ENCODE data around the gene SLC66A1. TPM values are rescaled to one million over a fixed set of nuclear protein-coding genes. Genes with fewer than 3 reads are reported as not detected.

SLC66A1 gene
- total and polyA plus RNA-seq, 9 of the 15 experiments (the other 6 are each of a cell fraction or from before 2014, with no cell fraction given), result 1.2 to 40.8 (median 18.6) TPM

- Histone ChIP-seq H4K20me1 (replicated peaks; ENCODE audit: control insufficient read depth, insufficient read depth, low read length) (peaks cover 12% of the 10 kb centered on the region), H3K4me2 (ENCODE audit: insufficient read depth, low read length) (no peak overlapping the region), H3K4me1 (replicated peaks in 1 of 2; ENCODE audit: control insufficient read depth in 2 of 2, insufficient read depth in 2 of 2, low read length in 2 of 2) (peaks cover 0 to 10% of the 10 kb centered on the region in 2 experiments; a peak in 2 of 5 replicates), H3K79me2 (ENCODE audit: control insufficient read depth, insufficient read depth, low read length) (no peaks in the 10 kb centered on the region), H3K4me3 (no peak overlapping the region), H2AFZ (ENCODE audit: low read depth, low read length) (no peak overlapping the region), H3K27me3 (ENCODE audit: control insufficient read depth in 2 of 2, insufficient read depth in 2 of 2, low read length in 2 of 2) (no peaks in the 10 kb centered on the region), H3K9me3 (replicated peaks; ENCODE audit: control insufficient read depth, insufficient read depth, low read depth, low read length) (no peaks in the 10 kb centered on the region), H3K27ac (ENCODE audit: extremely low read depth, low read depth, low read length) (no peak overlapping the region), H3K9ac (ENCODE audit: insufficient read depth in 1 of 2, low read depth in 2 of 2, low read length in 2 of 2) (peak overlapping the region in 1 of 2 experiments; percentile 49; a peak in 1 of 4 replicates), H3K36me3 (ENCODE audit: control insufficient read depth, insufficient read depth, low read length) (peaks cover 12% of the 10 kb centered on the region; the same call in 1 of the 3 replicates), H3K9me1 (ENCODE audit: control insufficient read depth, insufficient read depth, low read length) (no peaks in the 10 kb centered on the region)
- no peak for ATAC-seq
- in situ Hi-C loops (cut with MboI), result no loop called here
- BruUV-seq (replicated peaks), result no TSS peak
- no peak for TF ChIP-seq LCOR (CRISPR knock-in tag; IDR thresholded peaks at IDR 0.05)
- TF ChIP-seq ZNF3 (CRISPR knock-in tag; IDR thresholded peaks at IDR 0.05), result no peak
- no peak for TF ChIP-seq THAP7 (CRISPR knock-in tag; IDR thresholded peaks at IDR 0.05)
- TF ChIP-seq E2F6 (IDR thresholded peaks at IDR 0.05; ENCODE audit: borderline replicate concordance in 1 of 2, extremely low read depth in 1 of 2, insufficient read depth in 1 of 2, insufficient read length in 1 of 2, low read depth in 1 of 2, low read length in 1 of 2, poor library complexity in 1 of 2, severe bottlenecking in 1 of 2), result no peak
- WGBS (ENCODE audit: insufficient coverage, low coverage, missing lambda C conversion rate), result 85% methylated on average over 16 of the region's 16 CpGs
- intact Hi-C loops (cut with micrococcal nuclease), result no loop called here
- DNase-seq (ENCODE audit: extremely low read depth in 1 of 4, low spot score in 3 of 4), result no peak
- FAIRE-seq, result no peak
- ChIA-PET CTCF (ENCODE audit: low intra/inter-chr PET ratio) (no interaction called here), POLR2A (no interaction called here)
Observed at GRCh38 chr1:19369396-19370090, 57.4 kb downstream of the SLC66A1 start.

Measured in K562 (cell line).